ENCODE measurements around the gene TKFC. TPM values are rescaled to one million over a fixed set of nuclear protein-coding genes. Genes with fewer than 3 reads are reported as not detected.

Gene TKFC
- total and polyA plus RNA-seq, 9 of the 15 experiments (the other 6 are each of a cell fraction or from before 2014, with no cell fraction given): 2.0 to 61.7 (median 28.5) TPM

DNA sequence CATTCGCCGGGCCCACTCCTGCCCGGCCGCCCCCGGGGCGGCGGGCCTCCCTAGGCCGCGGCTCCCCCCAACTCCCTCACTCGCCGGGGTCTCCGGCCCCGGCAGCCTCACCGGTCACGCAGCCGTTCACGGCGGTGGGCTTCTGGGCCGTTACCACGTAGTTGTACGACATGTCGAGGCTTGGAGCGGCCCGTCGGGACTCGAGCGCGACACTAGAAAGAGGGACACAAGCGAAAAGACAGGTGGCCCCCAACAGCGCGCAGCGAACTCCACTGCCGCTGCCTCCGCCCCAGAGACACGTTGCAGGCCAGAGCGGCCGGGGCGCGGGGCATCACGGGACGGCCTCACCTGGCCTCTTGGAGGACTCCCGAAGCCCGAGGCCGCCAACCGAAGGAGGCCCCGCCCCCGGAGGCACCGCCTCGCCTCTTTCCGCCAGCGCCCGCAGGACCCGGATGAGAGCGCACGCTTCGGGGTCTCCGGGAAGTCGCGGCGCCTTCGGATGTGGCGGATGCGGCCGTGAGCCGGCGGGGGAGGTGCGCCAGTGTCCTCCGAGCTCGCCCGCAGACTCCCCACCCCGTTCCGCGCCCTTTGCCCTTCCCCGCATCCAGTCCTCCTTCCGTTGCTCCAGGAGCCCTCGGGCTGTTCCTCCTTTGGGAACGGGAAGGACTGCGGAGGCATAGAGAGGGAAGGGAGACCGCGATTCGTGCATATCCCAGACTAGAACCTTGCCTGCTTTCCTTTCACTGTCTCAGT is at the start of gene TKFC, which contains the start of gene DDB1 (continued):
- TF ChIP-seq RBM14 (IDR thresholded peaks at IDR 0.05; ENCODE audit: borderline replicate concordance, insufficient read depth, low read depth, low read length): no peak
- TF ChIP-seq ZNF57 (CRISPR knock-in tag; IDR thresholded peaks at IDR 0.05): no peak
- no peak for TF ChIP-seq CBFA2T2 (conservative IDR thresholded peaks at IDR 0.05)
- TF ChIP-seq, protein P1, sequence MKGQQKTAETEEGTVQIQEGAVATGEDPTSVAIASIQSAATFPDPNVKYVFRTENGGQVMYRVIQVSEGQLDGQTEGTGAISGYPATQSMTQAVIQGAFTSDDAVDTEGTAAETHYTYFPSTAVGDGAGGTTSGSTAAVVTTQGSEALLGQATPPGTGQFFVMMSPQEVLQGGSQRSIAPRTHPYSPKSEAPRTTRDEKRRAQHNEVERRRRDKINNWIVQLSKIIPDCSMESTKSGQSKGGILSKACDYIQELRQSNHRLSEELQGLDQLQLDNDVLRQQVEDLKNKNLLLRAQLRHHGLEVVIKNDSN (CRISPR knock-in tag; IDR thresholded peaks at IDR 0.05): peak; percentile 60
- TF ChIP-seq BMI1 (IDR thresholded peaks at IDR 0.05; ENCODE audit: low read length): no peak
- peak; percentile 78 for TF ChIP-seq ATF7 (IDR thresholded peaks at IDR 0.05)
- TF ChIP-seq CTCF (IDR thresholded peaks at IDR 0.05 in 2 of 3, conservative IDR thresholded peaks at IDR 0.05 in 1 of 3; ENCODE audit: insufficient read depth in 2 of 3, low read depth in 1 of 3, low read length in 3 of 3): no peak
- peak; percentile 85 for TF ChIP-seq TBP (optimal IDR thresholded peaks at IDR 0.05; ENCODE audit: low read depth, low read length)
- TF ChIP-seq NFXL1 (CRISPR knock-in tag; IDR thresholded peaks at IDR 0.05): no peak
- no peak for TF ChIP-seq MITF (IDR thresholded peaks at IDR 0.05)
- TF ChIP-seq PPARD (CRISPR knock-in tag; IDR thresholded peaks at IDR 0.05): no peak
- no peak for TF ChIP-seq TBL1XR1 (IDR thresholded peaks at IDR 0.05; ENCODE audit: low read length in 2 of 2)
- TF ChIP-seq HDAC2 (IDR thresholded peaks at IDR 0.05): no peak
- peak; percentile 49 for TF ChIP-seq HNRNPK (IDR thresholded peaks at IDR 0.05; ENCODE audit: low read depth, low read length, poor library complexity, severe bottlenecking)
- TF ChIP-seq DDX20 (tag; IDR thresholded peaks at IDR 0.05; ENCODE audit: low read depth): no peak
- TF ChIP-seq ERF (CRISPR knock-in tag; IDR thresholded peaks at IDR 0.05): 0 out of 2 replicates have a peak, but pooled peaks have one; percentile 23
- TF ChIP-seq BCL6 (CRISPR knock-in tag; IDR thresholded peaks at IDR 0.05): no peak
- TF ChIP-seq CBFB (CRISPR knock-in tag; IDR thresholded peaks at IDR 0.05): no peak; the same call in 1 of the 2 replicates
- TF ChIP-seq, protein P2, sequence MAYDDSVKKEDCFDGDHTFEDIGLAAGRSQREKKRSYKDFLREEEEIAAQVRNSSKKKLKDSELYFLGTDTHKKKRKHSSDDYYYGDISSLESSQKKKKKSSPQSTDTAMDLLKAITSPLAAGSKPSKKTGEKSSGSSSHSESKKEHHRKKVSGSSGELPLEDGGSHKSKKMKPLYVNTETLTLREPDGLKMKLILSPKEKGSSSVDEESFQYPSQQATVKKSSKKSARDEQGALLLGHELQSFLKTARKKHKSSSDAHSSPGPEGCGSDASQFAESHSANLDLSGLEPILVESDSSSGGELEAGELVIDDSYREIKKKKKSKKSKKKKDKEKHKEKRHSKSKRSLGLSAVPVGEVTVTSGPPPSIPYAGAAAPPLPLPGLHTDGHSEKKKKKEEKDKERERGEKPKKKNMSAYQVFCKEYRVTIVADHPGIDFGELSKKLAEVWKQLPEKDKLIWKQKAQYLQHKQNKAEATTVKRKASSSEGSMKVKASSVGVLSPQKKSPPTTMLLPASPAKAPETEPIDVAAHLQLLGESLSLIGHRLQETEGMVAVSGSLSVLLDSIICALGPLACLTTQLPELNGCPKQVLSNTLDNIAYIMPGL (CRISPR knock-in tag; IDR thresholded peaks at IDR 0.05): 0 out of 2 replicates have a peak, but pooled peaks have one; percentile 44

Data from K562 (cell line).